NOMO-1 treated with DMSO at 0.1 percent for 48 hours (cell line): ENCODE results near the gene VSIG10L2.

Experiments
- DNase-seq: peaks from one replicate; lab custom pipeline; 2025; ENCODE audit not compliant: unreplicated experiment; lab: John Stamatoyannopoulos, UW

The VSIG10L2 gene

DNA sequence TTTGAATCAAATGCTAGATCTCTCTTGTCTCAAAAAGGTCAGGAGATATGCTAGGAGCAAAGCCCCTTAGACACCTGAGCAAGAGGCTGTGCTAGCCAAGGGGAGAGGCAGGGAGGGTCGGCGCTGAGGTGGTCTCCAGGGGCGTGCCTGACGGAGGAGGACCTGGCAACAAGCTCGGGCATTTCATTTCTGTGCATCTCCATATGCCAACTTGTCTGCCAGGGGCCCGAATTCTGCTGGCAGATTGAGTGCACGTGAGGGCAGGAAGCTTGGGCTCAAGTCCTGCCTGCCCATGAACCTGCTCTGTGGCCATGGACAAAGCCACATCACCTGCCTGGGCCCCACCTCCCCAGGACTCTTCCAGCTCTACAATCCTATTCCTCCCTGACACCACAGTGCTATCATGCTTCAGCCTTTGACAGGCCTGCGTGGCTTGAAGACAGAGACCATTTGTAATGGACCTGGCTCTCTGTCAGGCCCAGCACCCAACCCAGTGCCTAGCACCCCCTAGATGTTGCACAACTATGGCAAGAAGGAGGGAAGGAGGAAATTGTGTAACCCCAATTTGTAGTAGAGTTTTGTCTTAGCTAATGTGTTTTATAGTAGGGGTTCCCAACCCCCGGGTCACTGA, 16.3 kb upstream of the VSIG10L2 start:
- no peak for DNase-seq

DNA sequence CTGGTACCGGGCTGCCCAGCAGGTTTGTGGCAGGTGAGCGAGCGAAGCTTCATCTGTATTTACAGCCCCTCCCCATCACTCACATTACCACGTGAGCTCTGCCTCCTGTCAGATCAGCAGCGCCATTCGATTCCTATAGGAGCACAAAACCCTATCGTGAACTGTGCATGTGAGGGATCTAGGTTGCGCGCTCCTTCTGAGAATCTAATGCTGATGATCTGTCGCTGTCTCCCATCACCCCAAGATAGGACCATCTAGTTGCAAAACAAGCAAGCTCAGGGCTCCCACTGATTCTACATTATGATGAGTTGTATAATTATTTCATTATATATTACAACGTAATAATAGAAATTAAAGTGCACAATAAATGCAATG, 15.8 kb upstream of the VSIG10L2 start:
- DNase-seq: no peak

DNA sequence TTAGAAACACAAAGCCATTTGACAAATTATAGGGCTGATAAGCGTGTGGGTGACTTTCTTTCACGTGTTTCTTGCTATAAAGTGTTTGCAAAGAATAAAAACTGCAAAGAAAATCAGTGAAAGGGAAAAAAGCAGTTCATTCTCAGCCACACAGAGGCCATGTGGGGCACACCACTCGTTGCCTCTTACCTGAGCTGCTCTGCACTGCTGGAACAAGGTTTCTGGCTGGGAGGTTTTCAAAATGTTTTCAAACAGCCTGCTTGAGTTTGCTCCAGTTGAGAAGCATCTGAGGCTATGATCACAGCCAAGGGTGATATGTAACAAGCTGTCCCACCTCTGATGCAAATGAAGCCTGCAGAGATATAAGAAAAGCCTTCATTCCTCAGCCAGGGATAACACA, 14.7 kb upstream of the VSIG10L2 start:
- no peak for DNase-seq

DNA sequence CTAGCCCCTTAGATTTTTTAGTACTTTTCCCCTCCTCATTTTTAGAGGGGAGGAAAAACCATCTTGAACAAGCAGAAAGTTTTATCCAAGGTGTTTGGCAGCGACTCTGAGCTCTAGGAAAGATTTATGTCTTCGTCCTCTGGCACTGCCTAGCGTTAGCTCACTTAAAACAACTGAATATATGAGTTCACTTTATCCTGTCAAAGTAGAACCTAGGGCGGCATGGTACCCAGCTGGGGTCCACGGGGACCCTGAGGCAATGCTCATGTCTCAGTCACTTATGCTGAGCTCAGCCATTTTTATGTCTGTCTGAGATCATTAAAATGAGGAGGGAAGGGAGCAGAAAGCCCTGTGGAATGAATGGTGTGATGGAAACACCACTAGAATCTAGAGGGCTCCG, 14.2 kb upstream of the VSIG10L2 start:
- no peak for DNase-seq

DNA sequence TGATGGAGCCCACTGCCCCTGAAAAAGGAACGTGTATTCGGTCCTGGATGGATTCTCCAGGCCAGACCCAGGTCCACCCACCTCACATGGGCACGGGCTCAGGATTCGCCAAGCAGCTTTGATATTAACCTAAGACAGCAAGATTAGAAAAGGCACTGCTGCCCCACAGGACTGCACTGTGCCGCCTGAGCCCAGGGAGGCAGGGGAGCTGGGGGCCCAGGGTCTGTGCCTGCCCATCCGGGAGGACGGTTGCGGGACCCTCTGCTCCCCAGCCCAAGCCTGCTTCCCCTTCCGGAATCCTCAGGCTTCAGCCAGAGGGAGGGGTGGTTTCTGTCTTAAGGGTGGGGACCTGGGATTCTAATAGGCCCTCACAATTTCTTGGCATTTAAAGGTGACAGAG, 13.5 kb upstream of the VSIG10L2 start:
- DNase-seq: no peak

DNA sequence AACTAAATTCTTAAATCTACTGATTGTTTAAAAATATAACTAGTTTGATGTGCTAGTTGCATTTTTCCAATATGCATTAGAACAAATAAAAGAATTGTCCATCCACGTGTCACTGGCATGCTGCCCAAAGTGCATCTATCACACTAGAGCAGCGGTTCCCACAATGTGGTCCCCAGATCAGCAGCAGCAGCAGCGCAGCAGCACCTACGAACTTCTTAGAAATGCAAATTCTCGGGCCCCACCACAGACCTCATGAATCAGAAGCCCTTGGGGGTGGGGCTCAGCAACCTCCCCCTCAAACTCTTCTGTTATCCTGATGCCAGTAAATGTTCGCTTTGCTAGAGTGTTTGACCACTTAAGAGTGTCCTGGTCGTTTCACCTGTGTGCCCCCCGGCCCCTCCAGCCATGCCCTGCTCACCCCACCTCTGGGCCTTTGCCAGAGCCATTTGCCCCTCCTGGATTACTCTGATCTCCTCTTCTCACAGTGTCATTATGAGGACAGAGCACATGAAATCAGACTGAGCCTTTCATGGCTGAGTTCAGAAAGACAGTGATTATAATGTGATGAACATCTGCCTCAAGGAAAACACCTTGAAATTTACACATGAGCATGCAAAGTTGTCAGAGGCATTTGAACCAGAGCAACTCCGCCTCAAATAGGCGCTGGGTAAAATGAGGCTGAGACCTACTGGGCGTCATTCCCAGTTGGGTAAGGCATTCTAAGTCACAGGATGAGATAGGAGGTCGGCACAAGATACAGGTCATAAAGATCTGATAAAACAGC, 12.6 kb upstream of the VSIG10L2 start:
- DNase-seq: no peak

DNA sequence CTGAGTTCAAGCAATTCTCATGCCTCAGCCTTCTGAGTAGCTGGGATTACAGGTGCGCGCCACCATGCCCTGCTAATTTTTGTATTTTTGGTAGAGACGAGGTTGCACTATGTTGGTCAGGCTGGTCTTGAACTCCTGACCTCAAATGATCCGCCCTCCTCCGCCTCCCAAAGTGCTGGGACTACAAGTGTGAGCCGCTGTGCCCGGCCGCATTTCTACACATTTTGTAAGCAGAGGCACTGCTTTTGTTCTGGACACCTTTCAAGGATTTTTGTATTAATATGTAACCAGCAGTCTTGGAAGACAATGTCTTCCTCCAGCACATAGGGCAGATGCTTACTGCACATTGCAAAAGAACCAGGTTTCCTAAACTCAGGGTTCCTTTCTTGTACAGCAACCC, 11.4 kb upstream of the VSIG10L2 start:
- no peak for DNase-seq

DNA sequence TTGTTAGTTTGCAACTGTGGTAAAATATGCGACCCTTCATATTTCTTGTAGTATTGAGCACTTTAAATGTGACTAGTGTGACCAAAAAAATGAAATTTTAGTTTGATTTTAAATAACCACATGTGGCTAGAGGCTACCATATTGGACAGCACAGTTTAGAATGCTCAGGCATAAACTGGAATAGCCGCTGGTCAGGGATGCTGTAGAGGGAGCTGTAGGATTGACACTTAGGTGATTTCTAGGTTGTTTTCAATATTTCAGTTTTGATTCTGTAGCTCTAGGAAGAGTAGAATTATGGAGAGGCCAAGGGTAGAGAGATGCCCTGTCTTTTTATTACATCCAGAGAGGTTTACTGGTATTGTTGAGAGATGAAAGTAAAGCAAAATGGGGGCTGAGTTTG, 10.8 kb upstream of the VSIG10L2 start:
- no peak for DNase-seq

DNA sequence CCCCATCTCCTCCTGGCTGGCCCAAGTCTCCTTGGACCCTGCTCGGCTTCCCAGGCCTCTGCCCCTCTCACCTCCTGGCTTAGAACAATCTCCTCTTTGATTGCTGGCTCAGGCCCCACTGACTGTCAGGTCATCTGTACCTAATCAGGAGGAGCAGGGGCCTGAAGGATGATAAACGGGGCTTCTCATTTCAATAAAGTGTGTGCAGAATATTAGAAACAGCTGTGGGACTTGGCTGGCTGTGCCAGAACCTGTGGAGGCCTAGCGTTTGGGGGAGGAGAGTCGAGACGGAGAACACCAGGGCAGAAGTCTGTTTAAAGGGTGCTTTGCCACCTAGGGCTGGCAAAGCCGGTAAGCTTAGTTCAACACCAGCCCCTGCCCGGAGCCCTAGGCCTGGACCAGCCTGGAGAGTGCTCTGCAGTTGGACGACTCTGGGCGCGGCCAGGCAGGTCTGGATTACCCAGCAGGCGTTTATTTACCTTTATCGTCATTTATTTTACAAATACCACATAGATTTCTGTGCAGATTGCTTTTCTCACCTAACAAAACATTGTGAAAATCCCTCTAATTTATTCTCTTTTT, 10.1 kb upstream of the VSIG10L2 start:
- no peak for DNase-seq

DNA sequence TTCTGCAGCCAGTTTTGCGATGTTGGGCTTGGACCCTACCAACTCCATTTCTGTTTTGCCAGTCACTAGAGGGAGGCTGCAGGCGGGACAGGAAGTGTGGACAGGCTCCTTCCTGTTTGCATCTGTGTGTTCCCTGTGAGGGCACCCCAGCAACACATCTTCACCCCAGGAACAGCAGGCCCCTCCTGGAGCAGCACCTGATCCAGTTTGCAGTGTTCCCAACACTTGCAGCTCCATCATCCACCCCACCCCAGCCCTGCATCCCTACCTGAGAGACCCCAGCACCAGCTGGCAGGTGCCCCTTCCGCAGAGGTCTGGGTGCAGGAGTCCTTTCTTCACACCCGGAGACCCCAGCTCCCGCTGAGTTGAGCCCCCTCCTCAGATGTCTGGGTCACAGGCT, 7.4 kb upstream of the VSIG10L2 start:
- DNase-seq: no peak

DNA sequence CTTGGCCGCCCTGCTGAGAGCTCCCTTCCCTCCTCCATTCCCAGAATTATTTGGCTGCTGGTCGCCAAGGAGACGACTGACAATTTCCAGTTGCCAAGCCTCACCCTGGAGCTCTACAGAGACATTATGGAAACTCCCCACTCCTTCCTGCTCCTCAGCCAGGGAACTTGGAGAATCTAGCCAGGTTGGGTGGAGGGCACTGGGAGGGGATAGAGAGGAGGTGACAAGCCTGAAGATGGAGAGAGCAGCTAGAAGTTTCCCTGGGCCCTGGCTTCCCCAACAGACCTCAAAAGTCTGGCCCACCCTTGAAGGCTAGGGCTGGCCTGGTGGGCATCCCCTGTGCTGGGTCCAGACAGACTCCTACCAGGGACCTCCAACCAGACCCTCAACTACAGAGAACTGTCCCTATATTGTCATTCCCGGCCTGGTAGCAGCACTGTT, 6.7 kb upstream of the VSIG10L2 start:
- DNase-seq: no peak

DNA sequence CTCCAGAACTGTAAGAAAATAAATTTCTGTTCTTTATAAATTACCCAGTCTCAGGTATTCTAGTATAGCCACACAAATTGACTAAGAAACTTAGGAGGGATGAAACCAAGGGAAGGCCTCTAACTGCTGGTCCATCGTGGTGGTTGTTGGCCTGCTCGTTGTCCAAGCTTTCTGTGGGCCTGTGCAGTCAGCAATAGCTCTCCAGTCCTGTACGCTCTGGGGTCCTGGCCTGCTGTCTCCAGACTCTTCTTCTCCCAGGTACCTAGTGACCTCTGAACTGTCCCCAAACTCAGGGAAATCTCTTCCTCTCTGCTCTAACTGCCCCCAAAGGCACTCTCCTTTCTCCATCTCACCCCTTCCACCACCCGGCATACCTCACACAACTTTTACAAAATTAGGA, 5.7 kb upstream of the VSIG10L2 start:
- DNase-seq: no peak

DNA sequence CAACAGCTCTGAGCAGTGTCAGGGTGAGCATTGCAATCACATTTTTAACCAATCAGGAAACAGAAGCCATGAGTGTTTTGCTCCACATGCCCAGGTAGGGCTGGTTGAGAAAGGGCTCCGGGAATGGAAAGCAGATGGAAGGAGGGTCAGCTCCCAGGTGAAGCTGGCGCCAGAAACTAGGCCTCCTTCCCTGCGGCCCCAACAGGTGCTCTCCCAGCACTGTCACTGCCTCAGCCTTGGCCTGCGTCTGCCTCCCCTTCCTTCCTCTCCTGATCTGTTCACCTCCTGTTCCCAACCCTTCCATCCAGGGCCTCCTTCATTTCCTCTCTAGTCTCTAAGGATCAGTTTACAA, 4.6 kb upstream of the VSIG10L2 start:
- DNase-seq: no peak

DNA sequence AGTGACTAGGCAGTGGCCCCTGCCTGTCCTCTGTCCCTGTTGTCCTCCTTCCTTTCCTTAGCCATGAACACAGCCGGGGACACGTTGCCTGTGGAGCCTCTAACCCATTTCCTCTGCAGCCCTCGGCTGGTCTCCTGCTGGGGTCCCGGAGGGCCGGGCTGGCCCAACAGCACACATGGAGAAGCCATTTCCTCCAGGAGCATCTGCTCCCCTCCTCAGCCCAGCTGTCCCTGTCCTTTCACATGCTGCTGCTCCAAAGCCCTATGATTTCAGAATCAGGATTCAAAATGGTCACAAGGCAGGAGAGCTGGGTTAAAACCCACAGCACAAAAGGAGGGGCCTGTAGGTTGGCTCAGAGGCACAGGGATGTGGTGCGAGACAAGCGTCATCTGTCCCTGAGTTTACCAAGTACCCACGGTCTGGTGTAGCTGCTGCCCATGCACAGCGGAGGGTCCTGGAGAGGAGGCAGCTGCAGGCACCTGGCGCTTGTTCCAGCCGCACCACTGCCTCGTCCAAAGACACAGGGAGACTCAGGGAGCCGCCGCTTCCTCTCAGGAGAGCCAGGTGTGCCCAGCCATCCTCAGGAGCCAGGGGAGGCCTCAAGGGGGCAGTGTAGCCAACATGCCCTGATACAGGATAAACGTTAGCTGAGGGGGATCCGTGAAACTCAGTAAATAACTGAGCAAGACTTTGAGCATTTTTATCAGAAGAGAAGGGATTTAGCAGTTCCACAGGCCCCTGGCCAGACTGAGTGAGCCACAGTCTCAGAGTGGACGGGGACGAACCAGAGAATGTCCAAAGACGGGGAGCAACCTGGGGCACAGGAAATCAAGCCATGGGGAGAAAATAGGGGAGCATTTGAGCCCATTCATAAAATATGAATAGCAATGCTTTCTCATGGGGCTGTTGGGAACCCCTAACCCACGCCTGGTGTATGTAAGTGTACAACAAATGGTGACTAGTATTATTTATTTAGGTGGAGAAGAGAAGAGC, 3.9 kb upstream of the VSIG10L2 start:
- no peak for DNase-seq

DNA sequence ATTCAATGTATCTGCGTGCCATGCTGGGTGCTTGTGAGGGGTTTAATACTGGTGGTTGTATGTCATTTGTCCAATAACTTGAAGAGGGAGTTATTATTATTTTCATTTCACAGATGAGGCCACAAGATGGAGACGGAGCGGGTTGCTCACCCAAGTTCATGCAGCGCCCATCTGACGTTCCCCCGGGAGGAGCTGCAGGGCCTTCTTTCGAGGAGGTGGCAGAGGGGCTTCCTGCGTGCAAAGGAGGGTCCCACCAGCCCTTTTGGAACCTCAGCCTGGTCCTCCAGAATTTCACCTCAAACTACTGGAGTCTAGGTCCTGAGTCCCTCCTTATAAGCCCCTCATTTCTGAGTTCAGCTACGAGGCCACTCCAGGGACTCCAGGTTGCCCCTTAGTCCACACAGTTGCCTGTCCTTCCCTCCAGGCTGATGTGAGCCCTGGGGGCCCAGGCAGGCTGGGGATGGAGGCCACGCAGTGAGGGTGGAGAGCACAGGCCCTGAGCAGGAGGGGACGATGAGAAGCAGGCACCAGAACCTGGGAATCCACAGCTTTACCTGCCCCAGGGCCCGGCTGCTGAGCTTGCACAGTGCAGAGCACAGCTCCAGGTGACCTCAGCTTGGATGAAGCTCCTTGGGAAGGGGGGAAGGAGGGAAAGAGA, 2.9 kb upstream of the VSIG10L2 start:
- DNase-seq: no peak

DNA sequence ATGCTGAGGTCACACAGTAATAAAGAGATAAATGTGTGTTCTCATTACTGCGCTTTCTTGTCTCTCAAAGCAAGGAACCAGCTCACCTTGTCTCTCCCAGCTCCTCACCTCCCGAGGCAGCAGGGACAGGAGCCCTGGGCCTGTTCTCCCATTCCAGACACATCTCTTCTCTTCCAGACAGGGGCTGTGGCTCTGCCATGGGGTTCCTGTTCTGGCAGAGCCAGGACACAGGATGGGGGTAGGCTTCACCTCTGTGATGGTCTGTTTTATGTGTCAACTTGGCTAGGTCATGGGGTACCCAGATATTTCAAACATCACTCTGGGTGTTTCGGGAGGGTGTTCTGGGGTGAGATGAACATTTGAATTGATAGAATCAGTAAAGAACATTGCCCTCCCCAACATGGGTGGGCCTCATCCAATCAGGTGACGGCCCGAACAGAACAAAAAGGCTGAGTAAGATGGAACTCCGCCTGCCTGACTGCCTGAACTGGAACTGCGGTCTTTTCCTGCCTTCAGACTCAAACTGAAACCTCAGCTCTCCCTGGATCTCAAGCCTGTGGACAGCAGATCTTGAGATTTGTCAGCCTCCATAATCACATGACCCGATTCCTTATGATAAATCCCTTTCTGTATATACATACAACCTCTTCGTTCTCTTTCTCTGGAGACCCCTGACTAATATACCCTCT, 2.0 kb upstream of the VSIG10L2 start:
- DNase-seq: no peak

DNA sequence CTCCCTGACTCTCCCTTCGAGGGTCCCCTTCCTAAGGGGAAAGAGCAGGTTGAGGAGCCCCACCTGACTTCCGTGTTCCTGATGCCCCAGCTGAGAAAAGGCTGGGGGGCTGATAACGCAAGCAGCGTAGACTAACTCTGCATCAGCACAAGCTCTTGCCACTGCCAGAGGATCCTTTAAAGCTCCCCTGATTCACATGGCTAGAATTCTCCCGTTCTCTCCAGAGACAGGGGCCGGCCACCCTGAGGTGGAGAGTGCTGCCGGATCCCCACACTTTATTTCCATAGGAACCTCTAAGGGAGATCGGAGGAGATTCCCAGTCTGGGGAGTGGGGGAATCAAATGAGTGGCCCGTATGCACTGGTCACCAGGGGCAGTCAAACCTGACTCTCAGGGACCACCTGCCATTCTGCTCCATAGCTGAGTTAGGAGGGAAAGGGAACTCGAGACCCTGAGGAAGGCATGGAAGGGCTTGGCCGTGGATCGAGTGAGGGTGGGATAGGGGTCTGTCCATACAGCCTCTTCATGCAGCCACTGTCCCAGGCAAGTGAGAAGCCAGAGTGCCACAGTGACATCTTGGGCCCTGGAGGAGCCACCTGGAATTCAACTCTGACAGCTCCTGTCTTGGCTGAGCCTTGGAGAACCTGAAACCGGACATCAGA, 1.4 kb upstream of the VSIG10L2 start:
- no peak for DNase-seq

DNA sequence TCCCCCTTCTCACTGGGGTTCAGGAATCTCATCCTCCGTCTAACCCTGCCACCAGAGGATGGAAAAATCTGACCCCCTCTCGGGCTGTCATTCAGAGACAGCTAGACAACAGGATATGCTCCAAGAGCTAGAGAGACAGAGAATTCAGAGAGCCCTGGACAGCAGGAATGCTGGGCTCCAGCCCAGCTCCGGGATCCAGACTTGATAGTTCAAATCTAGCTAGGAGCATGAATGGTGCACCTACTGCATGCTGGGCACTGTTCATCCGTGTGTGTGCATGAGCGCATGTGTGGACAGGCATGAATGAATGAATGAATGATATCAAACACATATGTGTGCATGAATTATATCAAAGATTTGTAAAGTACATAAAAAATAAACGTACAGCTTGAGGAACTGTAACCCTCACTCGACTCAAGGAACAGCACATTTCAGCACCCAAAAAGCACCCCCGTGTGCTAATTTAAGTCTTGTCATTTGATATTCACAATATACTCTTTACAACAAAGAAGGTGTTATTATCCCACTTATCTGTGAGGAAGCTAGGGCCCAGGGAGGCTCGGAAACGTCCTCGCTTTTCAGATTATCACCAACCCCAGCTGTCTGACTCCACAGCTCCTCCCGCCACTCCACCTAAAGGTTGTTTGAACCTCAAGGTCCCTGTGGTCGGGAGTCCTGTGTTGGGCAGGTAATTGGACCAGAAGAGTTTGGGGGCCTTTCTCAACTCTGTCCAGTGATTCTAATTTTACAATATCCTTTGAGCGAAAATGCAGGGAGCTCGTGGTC, 640 bp upstream of the VSIG10L2 start:
- no peak for DNase-seq
